ENCODE results near the gene ALLC. TPM values are rescaled to one million over a fixed set of nuclear protein-coding genes. Genes with fewer than 3 reads are reported as not detected.

ALLC gene
- total and polyA plus RNA-seq, 7 donors, result not detected

DNA sequence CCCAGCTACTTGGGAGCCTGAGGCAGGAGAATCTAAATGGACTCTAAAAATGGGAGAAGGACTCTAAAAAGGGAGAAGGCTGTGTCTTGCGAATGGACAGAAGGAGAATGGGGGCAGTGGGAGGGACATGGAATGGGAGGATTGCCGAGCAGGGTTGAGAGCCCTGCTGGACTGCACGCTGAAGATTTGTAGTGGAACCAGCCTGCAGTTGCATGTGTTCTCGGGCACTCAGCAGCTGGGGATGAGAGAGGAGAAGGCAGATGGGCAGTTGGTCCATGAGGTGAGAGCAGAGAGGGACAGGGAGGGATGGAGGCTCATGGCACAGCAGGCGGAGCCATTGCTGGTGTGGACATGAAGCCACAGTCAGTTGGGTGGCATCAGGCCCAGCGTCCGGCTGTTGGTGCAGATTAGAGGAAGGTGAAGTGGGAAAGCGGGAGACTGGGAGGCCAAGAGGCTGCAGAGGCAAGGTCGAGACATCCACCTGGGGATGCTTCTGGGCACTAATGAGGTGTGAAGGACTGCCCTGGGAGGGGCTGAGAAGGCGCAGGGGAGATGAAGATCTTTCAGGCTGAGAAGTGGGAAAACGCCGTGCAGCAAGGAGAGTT is 86.1 kb downstream of the ALLC start:
- intact Hi-C loops (cut with DNase I), result no loop called here
- peaks cover 0 to 3% (median 0%) of the 10 kb centered on the region in 3 donors for H3K27me3 ChIP-seq (ENCODE audit: insufficient read depth in 3 of 3, low read length in 2 of 3)
- no peak for DNase-seq
- WGBS, 3 donors, result 85 to 93% (median 92%) methylated on average over 12 of the region's 12 CpGs
- no peaks in the 10 kb centered on the region for H3K9me3 ChIP-seq
- TF ChIP-seq, protein P1, sequence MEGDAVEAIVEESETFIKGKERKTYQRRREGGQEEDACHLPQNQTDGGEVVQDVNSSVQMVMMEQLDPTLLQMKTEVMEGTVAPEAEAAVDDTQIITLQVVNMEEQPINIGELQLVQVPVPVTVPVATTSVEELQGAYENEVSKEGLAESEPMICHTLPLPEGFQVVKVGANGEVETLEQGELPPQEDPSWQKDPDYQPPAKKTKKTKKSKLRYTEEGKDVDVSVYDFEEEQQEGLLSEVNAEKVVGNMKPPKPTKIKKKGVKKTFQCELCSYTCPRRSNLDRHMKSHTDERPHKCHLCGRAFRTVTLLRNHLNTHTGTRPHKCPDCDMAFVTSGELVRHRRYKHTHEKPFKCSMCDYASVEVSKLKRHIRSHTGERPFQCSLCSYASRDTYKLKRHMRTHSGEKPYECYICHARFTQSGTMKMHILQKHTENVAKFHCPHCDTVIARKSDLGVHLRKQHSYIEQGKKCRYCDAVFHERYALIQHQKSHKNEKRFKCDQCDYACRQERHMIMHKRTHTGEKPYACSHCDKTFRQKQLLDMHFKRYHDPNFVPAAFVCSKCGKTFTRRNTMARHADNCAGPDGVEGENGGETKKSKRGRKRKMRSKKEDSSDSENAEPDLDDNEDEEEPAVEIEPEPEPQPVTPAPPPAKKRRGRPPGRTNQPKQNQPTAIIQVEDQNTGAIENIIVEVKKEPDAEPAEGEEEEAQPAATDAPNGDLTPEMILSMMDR (IDR thresholded peaks at IDR 0.05), result no peak
- H3K4me1 ChIP-seq, result no peaks in the 10 kb centered on the region
- no peak overlapping the region for H3K4me3 ChIP-seq
- ATAC-seq, result no peak
- H3K36me3 ChIP-seq (ENCODE audit: insufficient read depth in 1 of 2, low read depth in 1 of 2), result no peaks in the 10 kb centered on the region
- H3K27ac ChIP-seq, result no peak overlapping the region

DNA sequence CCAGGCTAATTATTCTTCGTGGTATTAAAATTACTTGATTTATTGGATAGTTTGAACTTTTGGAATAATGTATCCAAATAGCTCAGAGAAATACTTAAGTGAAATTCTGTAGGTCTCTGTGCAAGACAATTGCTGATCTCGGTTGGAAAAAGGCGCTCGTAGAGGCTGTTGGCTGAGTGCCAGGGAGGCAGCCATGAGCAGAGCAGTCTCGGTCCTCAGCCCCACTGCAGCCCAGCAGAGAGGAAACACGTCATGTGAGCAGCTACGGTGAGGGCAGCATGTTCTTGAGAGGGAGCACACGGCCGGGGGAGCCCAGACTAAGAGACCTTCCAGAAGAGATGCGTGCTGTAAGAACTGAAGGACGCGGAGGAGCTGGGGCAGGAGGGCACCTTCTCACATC is 87.9 kb downstream of the ALLC start:
- 56 to 70% (median 61%) methylated on average over 12 of the region's 12 CpGs for WGBS, 3 donors
- Histone ChIP-seq H3K27ac (no peak overlapping the region), H3K4me3 (no peak overlapping the region), H3K27me3 (ENCODE audit: insufficient read depth in 3 of 3, low read length in 2 of 3) (peaks cover 0 to 3% (median 0%) of the 10 kb centered on the region in 3 donors), H3K36me3 (ENCODE audit: insufficient read depth in 1 of 2, low read depth in 1 of 2) (no peaks in the 10 kb centered on the region), H3K4me1 (no peaks in the 10 kb centered on the region), H3K9me3 (no peaks in the 10 kb centered on the region)
- TF ChIP-seq, protein P1 (IDR thresholded peaks at IDR 0.05), result no peak
- ATAC-seq, result no peak
- no peak for DNase-seq
- intact Hi-C loops (cut with DNase I), result no loop called here

DNA sequence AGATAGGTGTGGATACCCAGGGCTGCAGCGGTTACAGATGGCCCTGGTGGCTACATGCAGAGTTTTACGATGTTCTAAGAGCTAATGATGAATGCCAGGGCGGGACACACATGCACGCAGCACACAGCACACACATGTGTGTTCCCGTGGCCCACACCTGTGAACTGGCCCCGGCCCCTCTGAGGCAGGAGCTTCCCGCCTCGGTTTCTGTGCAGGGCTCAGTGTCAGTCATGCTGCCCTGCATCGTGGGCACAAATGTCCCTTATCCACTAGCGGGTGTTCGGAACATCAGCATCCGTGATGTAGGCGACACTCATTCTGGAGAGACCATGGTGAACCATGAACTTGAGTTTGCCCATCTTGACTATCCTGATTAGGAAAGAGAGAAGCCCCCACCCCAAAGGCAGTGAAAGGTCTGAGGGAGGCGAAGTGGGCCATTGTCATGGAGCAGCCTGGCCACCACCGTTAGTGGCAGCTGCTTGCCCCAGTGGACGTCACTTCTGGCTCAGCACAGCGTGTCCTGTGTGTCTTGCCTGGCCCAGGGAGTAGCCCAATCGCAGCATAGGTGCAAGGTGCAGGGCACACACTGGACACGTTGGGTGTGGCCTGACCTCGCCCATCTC is 89.1 kb downstream of the ALLC start:
- no peaks in the 10 kb centered on the region for H3K36me3 ChIP-seq (ENCODE audit: insufficient read depth in 1 of 2, low read depth in 1 of 2)
- no peak for ATAC-seq

DNA sequence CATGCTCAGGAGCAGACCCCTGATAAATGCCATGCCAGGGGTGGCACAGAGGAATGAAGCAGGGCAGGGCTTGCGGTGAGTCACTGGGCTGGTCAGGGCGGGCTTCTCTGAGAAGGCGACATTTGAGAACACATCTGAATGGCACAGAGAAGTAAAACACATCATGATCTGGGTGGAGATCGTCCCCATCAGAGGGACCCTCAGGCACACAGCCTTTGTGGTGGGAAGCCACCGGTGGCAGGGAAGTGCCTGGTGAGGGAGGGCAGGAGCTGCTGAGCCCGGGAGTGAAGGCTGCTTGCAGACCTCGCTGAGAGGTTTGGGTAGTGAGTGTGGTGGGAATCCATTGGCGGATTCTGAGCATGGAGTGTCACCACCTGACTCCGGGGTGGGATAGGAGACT is 89.8 kb downstream of the ALLC start:
- no peaks in the 10 kb centered on the region for H3K4me1 ChIP-seq
- TF ChIP-seq, protein P1 (IDR thresholded peaks at IDR 0.05), result no peak
- intact Hi-C loops (cut with DNase I), result no loop called here
- H3K27me3 ChIP-seq (ENCODE audit: insufficient read depth in 3 of 3, low read length in 2 of 3), result peaks cover 0 to 3% (median 0%) of the 10 kb centered on the region in 3 donors
- ATAC-seq (no peak), DNase-seq (no peak)
- H3K36me3 ChIP-seq (ENCODE audit: insufficient read depth in 1 of 2, low read depth in 1 of 2), result no peaks in the 10 kb centered on the region
- WGBS, 3 donors, result 83 to 88% (median 87%) methylated on average over 9 of the region's 9 CpGs
- no peak overlapping the region for H3K27ac ChIP-seq
- no peaks in the 10 kb centered on the region for H3K9me3 ChIP-seq
- H3K4me3 ChIP-seq, result no peak overlapping the region

More for the DNA sequence above, 89.1 kb downstream of the ALLC start:
- 85 to 94% (median 94%) methylated on average over 20 of the region's 20 CpGs for WGBS, 3 donors
- Histone ChIP-seq H3K9me3 (no peaks in the 10 kb centered on the region), H3K27me3 (ENCODE audit: insufficient read depth in 3 of 3, low read length in 2 of 3) (peaks cover 0 to 3% (median 0%) of the 10 kb centered on the region in 3 donors), H3K4me3 (no peak overlapping the region), H3K27ac (no peak overlapping the region), H3K4me1 (no peaks in the 10 kb centered on the region)
- TF ChIP-seq, protein P1 (IDR thresholded peaks at IDR 0.05), result no peak
- intact Hi-C loops (cut with DNase I), result no loop called here
- no peak for DNase-seq

All from psoas muscle (tissue), 8 donors.